ENCODE measurements around the gene POLA2.

The POLA2 gene

DNA sequence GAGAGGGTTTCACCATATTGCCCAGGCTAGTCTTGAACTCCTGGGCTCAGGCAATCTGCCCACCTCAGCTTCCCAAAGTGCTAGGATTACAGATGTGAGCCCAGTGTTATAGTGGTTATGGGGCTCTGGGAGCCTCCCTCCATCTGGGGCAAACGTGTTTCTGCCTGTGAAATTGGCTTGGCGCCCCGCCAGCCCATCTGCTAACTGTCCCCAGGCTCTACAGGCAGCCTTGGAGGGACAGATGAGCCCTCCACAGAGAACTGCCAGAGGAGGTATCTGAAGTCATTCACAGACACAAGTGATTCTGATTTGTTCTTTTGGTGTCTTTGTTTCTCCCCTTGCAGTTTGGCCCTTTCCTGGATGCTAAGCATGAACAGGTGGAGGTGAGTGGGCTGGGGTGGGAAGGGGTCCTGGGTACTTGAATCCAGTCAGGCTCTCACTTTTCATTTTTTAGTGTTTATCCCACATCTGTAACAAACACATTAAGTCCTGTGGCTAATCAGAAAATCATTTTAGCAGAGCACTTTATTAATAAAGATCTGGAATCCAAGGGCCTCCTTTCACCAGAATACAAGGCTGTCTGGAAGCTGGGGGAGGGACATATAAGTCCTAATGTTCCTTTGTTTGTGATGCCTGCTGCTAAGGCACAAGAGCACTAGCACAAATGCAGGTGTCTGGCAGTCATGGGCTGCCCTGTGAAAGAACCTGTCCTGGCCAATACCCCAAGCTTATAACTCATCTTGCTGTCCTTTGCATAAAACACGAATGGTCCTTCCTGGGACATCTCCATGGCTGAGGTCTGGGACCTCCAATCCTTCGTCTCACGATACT is 27.2 kb downstream of the POLA2 start:
- DNase-seq, result peak; percentile 53

GRCh38 chr11:65290448-65291165 is 28.8 kb downstream of the POLA2 start:
- DNase-seq, result peak; percentile 82

DNA sequence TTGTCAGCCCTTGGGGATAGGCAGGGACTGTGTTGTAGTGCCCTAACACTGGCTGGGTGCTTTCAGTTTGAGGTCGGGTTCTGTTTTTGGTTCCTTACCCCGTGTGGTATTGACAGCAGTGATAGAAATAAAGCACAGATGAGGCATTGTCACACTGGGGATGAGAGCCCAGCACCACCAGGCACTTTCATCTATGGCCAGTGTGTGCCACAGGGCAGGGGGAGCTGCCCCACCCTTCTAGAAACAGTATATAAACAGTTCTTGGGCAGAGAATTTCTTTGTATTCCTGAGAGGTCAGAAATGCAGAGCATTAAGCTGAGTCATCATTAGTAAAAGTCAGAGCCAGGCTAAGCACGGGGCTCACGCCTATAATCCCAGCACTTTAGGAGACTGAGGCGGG is 29.9 kb downstream of the POLA2 start:
- no peak for DNase-seq

- no peak for DNase-seq
Observed at GRCh38 chr11:65292890-65293289, 31.1 kb downstream of the POLA2 start.

- no peak for DNase-seq
Observed at GRCh38 chr11:65293909-65294381, 32.2 kb downstream of the POLA2 start.

DNA sequence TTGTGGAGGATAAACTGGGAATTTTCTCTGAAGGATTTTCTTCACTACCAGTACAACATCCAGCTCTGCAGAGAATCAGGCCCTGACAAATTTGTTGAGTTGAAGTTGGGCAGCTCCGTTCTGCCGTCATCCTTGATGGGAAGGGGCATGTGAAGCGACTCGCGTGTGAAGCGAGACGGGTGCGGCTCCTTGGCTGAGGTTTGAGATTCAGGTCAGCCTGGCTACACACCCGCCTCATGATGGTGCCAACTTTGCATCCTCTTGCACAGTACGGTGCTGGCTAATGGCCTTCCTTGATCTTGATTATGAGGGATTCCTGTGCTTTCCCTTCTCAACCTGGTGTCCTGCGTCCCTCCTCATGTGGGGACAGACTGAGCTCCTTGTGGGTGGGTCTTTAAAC is 33.2 kb downstream of the POLA2 start:
- DNase-seq, result no peak

DNA sequence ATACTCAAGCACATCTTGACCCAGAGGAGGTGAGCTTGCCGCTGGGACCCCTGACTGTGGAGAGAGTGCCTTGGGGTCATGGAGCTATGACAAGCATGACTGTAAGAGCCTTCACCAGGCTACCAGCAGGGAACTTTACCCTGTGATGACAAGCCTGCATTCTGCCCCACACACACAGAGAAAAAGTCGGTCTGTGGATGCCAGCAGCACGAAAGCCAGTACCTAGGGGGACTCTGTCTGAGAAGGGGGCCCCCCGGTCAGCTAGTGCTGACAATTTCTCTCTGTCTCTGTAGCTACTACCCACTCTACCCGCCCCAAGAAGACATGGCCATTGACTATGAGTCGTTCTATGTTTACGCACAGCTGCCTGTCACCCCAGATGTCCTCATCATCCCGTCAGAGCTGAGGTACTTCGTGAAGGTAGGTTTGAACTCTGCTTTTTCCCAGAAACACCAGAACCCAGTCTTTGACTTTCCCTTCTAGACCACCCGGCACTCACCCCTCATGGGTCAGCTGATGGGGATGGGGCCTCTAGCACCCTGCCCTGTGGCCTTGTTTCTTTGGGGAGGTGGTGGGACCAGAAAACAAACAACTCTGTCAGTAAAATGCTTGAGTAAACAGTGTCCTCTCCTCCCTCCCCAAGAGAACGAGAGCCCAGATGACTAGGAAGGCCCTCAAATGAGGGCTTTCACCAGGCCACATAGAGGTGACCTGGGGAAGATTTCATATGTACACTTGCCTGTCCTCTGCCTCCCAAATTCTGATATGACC is 34.0 kb downstream of the POLA2 start:
- no peak for DNase-seq

DNA sequence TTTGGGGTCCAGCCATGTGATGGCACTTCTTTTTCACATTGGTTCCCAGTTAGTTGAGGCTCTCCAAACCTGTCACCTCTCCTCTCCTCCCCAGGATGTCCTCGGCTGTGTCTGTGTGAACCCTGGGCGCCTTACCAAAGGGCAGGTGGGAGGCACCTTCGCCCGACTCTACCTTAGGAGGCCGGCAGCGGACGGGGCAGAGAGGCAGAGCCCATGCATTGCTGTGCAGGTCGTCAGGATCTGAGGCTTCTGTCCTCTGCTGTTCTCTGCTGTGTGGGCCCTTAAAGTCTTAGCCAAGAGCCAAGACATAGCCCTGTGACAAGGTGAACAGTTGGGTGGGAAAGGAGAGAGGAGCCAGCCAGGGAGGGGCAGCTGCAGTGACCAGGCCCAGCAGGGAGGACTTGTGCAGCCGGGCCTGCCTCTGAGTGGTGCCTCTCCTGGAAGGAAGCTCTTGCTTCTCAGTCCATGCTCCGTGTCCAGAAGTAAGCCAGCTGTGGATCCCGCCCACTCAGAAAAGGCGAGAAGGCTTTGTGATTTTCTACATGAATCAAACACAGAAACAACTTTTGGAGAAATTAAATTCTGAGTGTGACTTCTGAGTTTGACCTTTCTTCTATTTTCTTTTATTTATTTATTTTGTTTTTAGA is 35.4 kb downstream of the POLA2 start:
- no peak for DNase-seq

- no peak for DNase-seq
Observed at GRCh38 chr11:65298131-65298535, 36.4 kb downstream of the POLA2 start.

DNA sequence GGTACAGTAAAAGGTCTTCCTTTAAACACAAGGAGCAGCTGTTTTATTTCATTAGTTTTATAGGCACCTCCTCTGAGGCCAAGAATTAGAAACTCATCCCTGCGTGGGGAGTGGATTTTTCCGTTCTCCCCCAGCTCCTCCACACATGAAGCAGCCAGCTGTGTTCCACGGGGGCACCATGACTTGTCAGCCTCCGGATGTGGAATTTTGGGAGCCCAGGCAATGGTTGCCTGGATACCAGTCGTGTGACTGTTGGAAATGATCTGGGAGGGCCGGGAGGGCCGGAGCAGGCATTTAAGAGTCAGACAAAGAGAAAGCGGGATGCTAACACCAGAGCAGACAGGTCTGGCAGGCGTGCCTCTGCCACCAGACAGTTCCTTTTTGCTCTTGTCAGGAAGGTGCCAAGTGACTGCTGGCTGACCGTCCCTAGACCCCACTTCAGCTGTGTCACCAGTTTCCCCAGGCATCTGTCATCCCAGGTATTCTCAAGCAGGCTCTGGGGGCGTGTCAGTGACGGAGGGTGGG is 37.0 kb downstream of the POLA2 start:
- DNase-seq, result no peak

DNA sequence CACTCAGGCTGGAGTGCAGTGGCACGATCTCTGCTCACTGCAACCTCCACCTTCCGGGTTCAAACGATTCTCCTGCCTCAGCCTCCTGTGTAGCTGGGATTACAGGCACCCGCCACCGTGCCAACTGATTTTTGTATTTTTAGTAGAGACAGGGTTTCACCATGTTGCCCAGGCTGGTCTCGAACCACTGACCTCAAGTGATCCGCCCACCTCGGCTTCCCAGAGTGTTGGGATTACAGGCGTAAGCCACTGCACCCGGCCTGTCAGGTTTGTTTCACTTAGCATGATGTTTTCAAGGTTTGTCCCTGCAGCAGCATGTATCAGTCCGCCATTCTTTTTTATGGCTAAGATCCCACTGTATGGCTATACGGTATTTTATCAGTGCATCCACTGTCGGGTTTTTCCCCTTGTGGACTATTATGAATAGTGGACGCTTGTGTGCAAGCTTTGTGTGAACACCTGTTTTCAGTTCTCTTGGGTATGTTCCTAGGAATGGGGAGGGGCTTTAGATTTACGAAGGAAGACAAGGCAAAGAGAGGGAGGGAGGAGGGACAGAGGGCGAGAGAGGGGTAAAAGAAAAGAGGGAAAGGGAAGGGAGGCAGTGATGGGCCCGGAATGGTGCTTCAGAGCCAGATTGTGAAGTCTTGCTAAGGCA is 39.0 kb downstream of the POLA2 start:
- no peak for DNase-seq

- DNase-seq, result no peak
Observed at GRCh38 chr11:65301491-65302329, 39.9 kb downstream of the POLA2 start.

DNA sequence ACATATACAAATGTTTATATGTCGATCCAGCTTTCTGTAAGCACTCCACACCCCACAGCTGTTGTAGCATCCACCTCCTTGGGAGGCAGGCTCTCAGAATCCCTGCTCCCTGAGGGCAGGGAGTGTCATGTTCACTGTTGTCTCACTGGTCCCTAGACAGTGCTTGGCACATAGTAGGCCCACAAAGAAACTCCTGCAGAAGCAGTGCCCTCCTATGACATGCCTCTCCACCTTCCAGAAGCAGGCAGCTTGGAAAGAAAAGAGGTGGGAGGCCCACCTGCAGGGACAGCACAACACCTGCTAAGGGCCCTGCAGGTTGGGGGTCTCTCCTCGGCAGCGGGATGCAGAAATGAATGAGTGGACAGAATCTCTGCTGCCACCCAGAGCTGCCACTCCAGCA is 41.8 kb downstream of the POLA2 start:
- DNase-seq, result no peak

- DNase-seq, result no peak
Observed at GRCh38 chr11:65304110-65304509, 42.3 kb downstream of the POLA2 start.

DNA sequence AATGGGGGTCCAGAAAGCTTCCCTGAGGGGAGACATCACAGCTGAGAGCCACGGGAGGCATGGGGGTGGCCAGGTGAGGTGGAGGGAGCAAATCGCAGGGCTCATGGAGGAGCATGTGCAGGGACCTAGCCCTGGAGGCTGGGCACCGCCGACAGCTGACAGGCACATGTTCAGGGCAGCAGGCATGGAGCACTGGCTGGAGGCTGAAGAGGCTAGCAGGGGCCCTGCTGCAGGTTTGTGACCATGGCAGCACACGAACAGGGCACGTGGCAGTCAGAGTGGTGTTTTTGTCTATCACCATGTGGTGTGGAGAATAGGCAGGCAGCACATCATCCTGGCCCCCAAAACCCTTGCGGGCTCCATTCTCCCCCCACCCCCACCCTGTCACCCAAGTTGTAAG is 42.9 kb downstream of the POLA2 start:
- no peak for DNase-seq

- no peak for DNase-seq
Observed at GRCh38 chr11:65305501-65306268, 43.9 kb downstream of the POLA2 start.

DNA sequence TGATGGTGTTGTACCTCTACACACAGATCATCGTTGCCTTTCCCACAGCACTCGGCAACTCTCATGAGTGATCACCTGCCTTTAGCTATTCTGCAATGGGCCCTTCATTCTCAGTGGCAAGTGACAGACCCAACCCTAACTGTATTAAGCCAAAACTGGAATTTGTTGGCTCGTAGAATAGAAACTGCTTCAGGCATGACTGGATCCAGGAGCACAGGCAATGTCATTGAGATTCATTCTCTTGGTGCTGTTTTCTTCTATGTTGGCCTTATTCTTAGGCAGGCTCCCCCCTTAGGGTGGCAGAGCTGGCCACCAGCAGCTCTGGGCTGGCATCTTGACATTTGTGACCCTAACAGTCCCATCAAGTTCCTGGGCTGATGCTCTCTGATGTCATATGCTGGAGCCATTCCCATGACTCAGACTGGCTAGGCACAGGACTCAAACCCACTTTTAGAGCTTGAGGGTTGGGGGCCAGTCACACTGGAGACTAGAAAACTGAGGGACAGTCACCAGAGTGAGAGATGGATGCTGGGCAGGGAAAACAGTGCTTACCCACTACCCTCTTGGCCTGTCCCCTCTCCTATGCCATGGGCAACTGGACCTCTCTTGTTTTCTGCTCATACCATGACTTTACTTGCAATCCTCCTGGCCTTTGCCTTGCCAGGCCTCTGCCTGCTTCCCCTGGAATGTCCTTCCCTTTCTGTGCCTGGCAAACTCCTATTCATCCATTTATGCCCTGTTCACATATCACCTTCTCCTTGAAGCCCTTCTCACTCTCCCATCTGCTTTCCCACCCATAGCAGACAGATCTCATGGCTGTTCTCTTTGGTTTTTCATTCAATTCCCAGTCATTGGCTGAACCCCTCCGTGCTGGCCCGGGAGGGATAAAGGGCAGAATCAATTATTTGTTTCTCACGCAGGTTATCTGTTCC is 45.8 kb downstream of the POLA2 start:
- no peak for DNase-seq

- DNase-seq, result peak; percentile 19
Observed at GRCh38 chr11:65308281-65308891, 46.6 kb downstream of the POLA2 start.

DNA sequence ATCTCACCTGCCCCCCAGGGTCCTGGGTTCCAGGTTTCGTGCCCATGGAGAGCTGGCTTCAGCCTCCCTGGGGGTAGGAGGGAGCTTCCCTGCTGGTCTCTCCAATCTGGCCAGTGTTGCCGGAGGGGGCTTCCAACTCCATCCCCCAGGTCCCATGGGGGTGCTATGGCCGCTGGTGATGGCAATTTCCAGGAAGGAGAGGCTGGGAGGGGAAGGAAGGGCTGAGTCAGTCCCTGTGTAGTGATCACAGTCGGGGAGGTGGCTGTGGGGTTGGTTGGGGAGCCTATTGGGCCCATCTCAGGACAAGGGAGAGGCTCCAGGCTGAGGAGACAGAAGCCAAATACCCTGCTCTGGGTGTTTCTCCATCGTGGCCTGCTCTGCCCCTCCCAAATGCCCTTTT is 47.2 kb downstream of the POLA2 start:
- DNase-seq, result no peak
